IMR-90 (cell line): ENCODE measurements around the gene CSHL1. TPM values are rescaled to one million over a fixed set of nuclear protein-coding genes. Genes with fewer than 3 reads are reported as not detected.
"Not testable (repeated sequence)": the region's sequence is repeated elsewhere in the genome, so short reads cannot be mapped to it uniquely, and the experiment has no call there.

Source experiments
- ATAC-seq: fragments of 200-7000 bp; cut with Tn5 transposase; 2 replicates; pipeline ENCODE4 v1.9.1; 2020; ENCODE audit warnings: low read depth, mild to moderate bottlenecking, moderate library complexity
- BruUV-seq: library from RNA; stranded (reverse); fragments of 400-500 nt; replicated peaks from 2 replicates; lab custom pipeline; 2021; lab: Mats Ljungman, UMichigan
- CTCF ChIA-PET: fragments of 300-600 bp; formaldehyde crosslinking; extraction: SDS; loops from one replicate; lab custom pipeline; 2021; ENCODE audit warnings: antibody characterized with exemption; lab: Yijun Ruan, JAX
- POLR2A ChIA-PET: fragments of 300-600 bp; sonication (Branson Sonifier 250); formaldehyde crosslinking; loops from one replicate; lab custom pipeline; 2022; ENCODE audit warnings: antibody characterized with exemption; ENCODE audit not compliant: unreplicated experiment; lab: Charles Lee
- DNase-seq: peaks from one replicate; pipeline ENCODE4 v3.0.0; 2013
- H2AFZ ChIP-seq: replicated peaks from 2 replicates; pipeline ENCODE3; 2013; ENCODE audit warnings: low read length, mild to moderate bottlenecking; ENCODE audit not compliant: poor library complexity
- H2AK5ac ChIP-seq: 2 replicates; pipeline ENCODE4 v1.6.1; 2013; ENCODE audit warnings: low read depth, low read length, inconsistent platforms
- H2AK9ac ChIP-seq: replicated peaks from 2 replicates; pipeline ENCODE3; 2013; ENCODE audit warnings: mild to moderate bottlenecking, low read depth, low read length, moderate library complexity; ENCODE audit not compliant: poor library complexity
- H2BK120ac ChIP-seq: 2 replicates; pipeline ENCODE4 v1.6.1; 2013; ENCODE audit warnings: low read depth, low read length, inconsistent platforms
- H2BK15ac ChIP-seq: 3 replicates; pipeline ENCODE4 v1.6.1; 2013; ENCODE audit warnings: low read depth, low read length, inconsistent platforms
- H2BK20ac ChIP-seq: 2 replicates; pipeline ENCODE4 v1.6.1; 2013; ENCODE audit warnings: low read depth, mild to moderate bottlenecking, inconsistent platforms, low read length, moderate library complexity
- H2BK5ac ChIP-seq: 2 replicates; pipeline ENCODE4 v1.6.1; 2013; ENCODE audit warnings: mild to moderate bottlenecking, low read depth, low read length, inconsistent platforms; ENCODE audit not compliant: poor library complexity, severe bottlenecking
- H3K14ac ChIP-seq: replicated peaks from 2 replicates; pipeline ENCODE4 v1.6.1; 2013; ENCODE audit warnings: low read depth, low read length, inconsistent platforms
- H3K18ac ChIP-seq: 2 replicates; pipeline ENCODE4 v1.6.1; 2013; ENCODE audit warnings: low read depth, low read length, control low read depth
- H3K23ac ChIP-seq: 2 replicates; pipeline ENCODE4 v1.6.1; 2013; ENCODE audit warnings: low read depth, low read length, inconsistent platforms
- H3K27ac ChIP-seq: 2 replicates; pipeline ENCODE4 v1.5.1; 2013; ENCODE audit warnings: mild to moderate bottlenecking, control low read depth, low read length; ENCODE audit not compliant: insufficient read depth
- H3K27me3 ChIP-seq: 2 replicates; pipeline ENCODE4 v1.6.1; 2013; ENCODE audit warnings: low read length; ENCODE audit not compliant: control insufficient read depth, insufficient read depth
- H3K36me3 ChIP-seq: 2 replicates; pipeline ENCODE4 v1.6.1; 2013; ENCODE audit warnings: low read length, mixed read lengths; ENCODE audit not compliant: control insufficient read depth, insufficient read depth
- H3K4ac ChIP-seq: 2 replicates; pipeline ENCODE4 v1.6.1; 2013; ENCODE audit warnings: low read depth, low read length, inconsistent platforms
- H3K4me1 ChIP-seq: 2 replicates; pipeline ENCODE4 v1.6.1; 2013; ENCODE audit warnings: low read length, mixed read lengths; ENCODE audit not compliant: control insufficient read depth, insufficient read depth
- H3K4me2 ChIP-seq: 2 replicates; pipeline ENCODE4 v1.6.1; 2013; ENCODE audit warnings: low read depth, mild to moderate bottlenecking, control low read depth, low read length, moderate library complexity
- H3K4me3 ChIP-seq: 2 replicates; pipeline ENCODE4 v1.5.1; 2013; ENCODE audit warnings: low read depth, mild to moderate bottlenecking, control low read depth, low read length, moderate library complexity; ENCODE audit not compliant: insufficient read depth
- H3K56ac ChIP-seq: 2 replicates; pipeline ENCODE4 v1.6.1; 2013; ENCODE audit warnings: low read length, inconsistent platforms; ENCODE audit not compliant: insufficient read depth; ENCODE audit errors: extremely low read depth
- H3K79me1 ChIP-seq, 2 experiments: 2 replicates each; pipeline ENCODE4 v1.6.1; 2013; ENCODE audit warnings: low read length in 2 of 2, inconsistent platforms in 1 of 2, low read depth in 1 of 2
- H3K9ac ChIP-seq: 2 replicates; pipeline ENCODE4 v1.6.1; 2013; ENCODE audit warnings: low read depth, low read length, control low read depth
- H3K9me1 ChIP-seq: 2 replicates; pipeline ENCODE4 v1.6.1; 2013; ENCODE audit warnings: low read length, inconsistent platforms; ENCODE audit not compliant: insufficient read depth
- H3K9me3 ChIP-seq: 2 replicates; pipeline ENCODE4 v1.6.1; 2013; ENCODE audit warnings: low read length; ENCODE audit not compliant: control insufficient read depth, insufficient read depth
- H4K20me1 ChIP-seq: 2 replicates; pipeline ENCODE4 v1.6.1; 2013; ENCODE audit warnings: low read length, inconsistent platforms; ENCODE audit not compliant: insufficient read depth
- H4K5ac ChIP-seq: 2 replicates; pipeline ENCODE4 v1.6.1; 2013; ENCODE audit warnings: mild to moderate bottlenecking, low read depth, low read length, control low read depth
- H4K8ac ChIP-seq, 2 experiments: 2 replicates each; pipeline ENCODE4 v1.6.1; 2013; ENCODE audit warnings: low read depth in 2 of 2, low read length in 2 of 2, control low read depth in 1 of 2, inconsistent platforms in 1 of 2
- H4K91ac ChIP-seq: 2 replicates; pipeline ENCODE4 v1.6.1; 2013; ENCODE audit warnings: low read depth, low read length, inconsistent platforms; ENCODE audit not compliant: insufficient read depth
- WGBS, 2 experiments: methylation state at CpG; one replicate each; pipeline versions ENCODE4 v1.1.5 to v1.1.7; 2013; ENCODE audit warnings: missing lambda C conversion rate in 2 of 2; ENCODE audit not compliant: insufficient read length in 1 of 2; ENCODE audit errors: extremely low coverage in 2 of 2; 5-methylcytosine and 5-hydroxymethylcytosine counted together
- dilution Hi-C: fragments of 300-500 bp; cut with HindIII; formaldehyde crosslinking; loops from one replicate; pipeline ENCODE4 v1.14.3; 2018; ENCODE audit warnings: low sequenced_read_pairs; ENCODE audit not compliant: unreplicated experiment
- in situ Hi-C: fragments of 300-500 bp; cut with MboI; formaldehyde crosslinking; loops from 3 replicates; pipeline ENCODE4 v1.14.3; 2019; ENCODE audit warnings: low sequenced_read_pairs, inconsistent platforms, mixed read lengths
- intact Hi-C: fragments of 100-400 bp; cut with micrococcal nuclease; formaldehyde crosslinking; loops from 2 replicates; pipeline ENCODE4 v1.10.0; 2022
- polyA plus RNA-seq, 3 experiments: library from polyadenylated mRNA; depleted of rRNA; stranded (reverse); fragments of >200 nt; gene quantifications; 2 replicates each; pipeline ENCODE4 v1.2.3, GENCODE V29; 2012; ENCODE audit warnings: low replicate concordance in 1 of 3
- total RNA-seq: library from RNA; depleted of rRNA; stranded (reverse); fragments of >200 nt; gene quantifications from 2 replicates; pipeline ENCODE4 v1.2.3, GENCODE V29; 2012

The CSHL1 gene
- total and polyA plus RNA-seq, 2 of the 4 experiments (the other 2 are of a cell fraction) = not detected

DNA sequence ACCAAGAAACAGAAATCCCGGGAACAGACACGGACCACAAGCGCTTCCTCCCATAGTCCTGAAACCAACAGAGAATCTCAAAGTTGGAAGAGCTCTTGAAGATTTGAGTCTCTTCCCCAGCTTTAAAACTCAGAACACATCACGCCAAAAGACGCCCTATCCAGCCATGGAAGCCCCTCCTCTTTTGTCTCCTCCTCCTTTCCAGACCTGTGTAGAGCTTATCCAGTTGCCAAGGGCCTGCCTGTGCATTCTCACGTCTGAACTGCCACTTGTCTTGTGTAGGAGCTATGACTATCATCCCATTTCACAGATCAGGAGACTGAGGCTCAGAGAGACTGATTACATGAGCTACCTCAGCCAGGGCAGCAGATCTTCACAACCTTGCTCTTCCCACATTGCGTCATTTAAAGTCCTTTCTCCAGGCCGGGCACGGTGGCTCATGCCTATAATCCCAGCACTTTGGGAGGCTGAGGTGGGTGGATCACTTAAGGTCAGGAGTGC, 28.4 kb downstream of the CSHL1 start:
- CTCF ChIA-PET, H3K4me2 ChIP-seq, H3K27ac ChIP-seq, H4K20me1 ChIP-seq, H2BK120ac ChIP-seq, H3K36me3 ChIP-seq, H3K4me3 ChIP-seq, in situ Hi-C loops, H2BK5ac ChIP-seq, H3K23ac ChIP-seq, H4K8ac ChIP-seq, H4K5ac ChIP-seq, BruUV-seq, H3K4me1 ChIP-seq, dilution Hi-C loops, H3K9ac ChIP-seq, H2BK20ac ChIP-seq, H3K14ac ChIP-seq, H3K4ac ChIP-seq, intact Hi-C loops, H2AK9ac ChIP-seq, ATAC-seq, H3K9me3 ChIP-seq, POLR2A ChIA-PET, H3K56ac ChIP-seq, H3K9me1 ChIP-seq, H3K18ac ChIP-seq, DNase-seq, H2AFZ ChIP-seq, H4K91ac ChIP-seq, H2AK5ac ChIP-seq, H3K79me1 ChIP-seq, H2BK15ac ChIP-seq: not testable (repeated sequence)
- peaks cover 23% of the 10 kb centered on the region for H3K27me3 ChIP-seq
- WGBS, 2 experiments = no CpG with 5 or more reads among the region's 9 CpGs
